H54 (cell line): Measurements from ENCODE around the gene NCOA4.
"Not testable (repeated sequence)": the region's sequence is repeated elsewhere in the genome, so short reads cannot be mapped to it uniquely, and the experiment has no call there.

Experiments used
- DNase-seq: peaks from one replicate; pipeline ENCODE4 v3.0.0; 2011; ENCODE audit warnings: low spot score, mixed read lengths; ENCODE audit not compliant: insufficient read length
- FAIRE-seq: peaks from 3 replicates; lab custom pipeline; 2011; peaks lifted over from hg19 to GRCh38; lab: Jason Lieb, UNC
- POLR2A ChIP-seq: IDR thresholded peaks from 2 replicates; pipeline ENCODE4 v1.6.1; 2011; ENCODE audit warnings: low read depth, mild to moderate bottlenecking, low read length

The NCOA4 gene

DNA sequence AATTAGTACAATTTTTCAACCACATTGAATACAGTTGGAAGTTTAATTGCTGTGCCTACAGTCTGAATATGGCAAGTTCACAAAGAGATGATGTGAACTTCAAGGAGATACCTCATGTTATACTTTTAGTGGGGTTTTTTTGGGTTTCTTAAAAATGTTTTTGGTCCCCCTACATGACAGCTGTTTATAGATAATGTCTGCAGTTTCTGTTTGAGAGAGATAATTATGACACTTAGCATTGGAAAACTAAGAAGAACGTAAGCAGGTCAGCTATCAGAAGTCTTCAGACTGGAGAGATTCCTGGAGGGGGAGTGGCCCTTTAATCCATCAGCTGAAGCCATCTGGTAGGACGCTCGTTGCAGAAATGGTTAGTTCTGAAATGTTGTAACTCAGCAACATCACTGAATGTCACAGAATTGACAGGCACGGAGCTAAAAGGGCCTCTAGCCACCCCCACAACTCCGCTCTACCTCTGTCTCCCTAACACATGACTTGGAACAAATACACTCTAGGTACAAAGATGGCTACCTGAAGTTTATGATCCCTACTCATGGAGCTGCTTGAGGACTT is 29.2 kb downstream of the NCOA4 start:
- no peak for TF ChIP-seq POLR2A
- FAIRE-seq = no peak
- no peak for DNase-seq

DNA sequence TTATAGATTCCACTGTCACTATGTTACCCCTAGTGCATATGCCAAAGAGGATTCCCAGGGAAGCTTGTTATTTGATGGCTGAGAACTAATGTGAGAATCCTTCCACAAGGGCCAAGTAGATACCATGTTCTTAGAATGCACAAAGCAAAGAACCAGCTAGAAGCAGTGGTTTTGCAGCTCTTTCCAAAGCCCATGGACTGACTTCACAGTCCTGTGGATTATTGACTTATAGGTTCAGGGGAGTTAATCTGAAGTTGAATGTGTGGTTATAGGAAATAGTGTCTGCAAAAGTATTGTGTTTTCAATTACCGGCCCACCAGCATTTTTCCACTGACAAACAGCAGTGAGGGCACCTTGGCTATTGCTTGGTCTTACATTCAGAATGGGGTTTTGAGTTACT is 29.9 kb downstream of the NCOA4 start:
- TF ChIP-seq POLR2A = no peak
- DNase-seq (no peak), FAIRE-seq (no peak)

DNA sequence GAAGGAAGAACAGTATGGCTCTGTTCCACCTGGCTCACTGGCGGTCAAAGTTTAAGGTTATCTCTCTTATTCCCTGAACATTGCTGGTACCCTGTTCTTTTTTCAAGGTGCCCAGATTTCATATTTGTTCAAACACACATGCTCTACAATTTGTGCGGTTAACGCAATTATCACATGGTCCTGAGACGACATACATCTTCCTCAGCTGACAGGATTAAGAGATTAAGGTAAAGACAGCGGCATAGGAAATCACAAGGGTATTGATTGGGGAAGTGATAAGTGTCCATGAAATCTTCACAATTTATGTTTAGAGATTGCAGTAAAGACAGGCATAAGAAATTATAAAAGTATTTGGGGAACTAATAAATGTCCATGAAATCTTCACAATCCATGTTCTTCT is 30.5 kb downstream of the NCOA4 start:
- not testable (repeated sequence) for DNase-seq, FAIRE-seq

DNA sequence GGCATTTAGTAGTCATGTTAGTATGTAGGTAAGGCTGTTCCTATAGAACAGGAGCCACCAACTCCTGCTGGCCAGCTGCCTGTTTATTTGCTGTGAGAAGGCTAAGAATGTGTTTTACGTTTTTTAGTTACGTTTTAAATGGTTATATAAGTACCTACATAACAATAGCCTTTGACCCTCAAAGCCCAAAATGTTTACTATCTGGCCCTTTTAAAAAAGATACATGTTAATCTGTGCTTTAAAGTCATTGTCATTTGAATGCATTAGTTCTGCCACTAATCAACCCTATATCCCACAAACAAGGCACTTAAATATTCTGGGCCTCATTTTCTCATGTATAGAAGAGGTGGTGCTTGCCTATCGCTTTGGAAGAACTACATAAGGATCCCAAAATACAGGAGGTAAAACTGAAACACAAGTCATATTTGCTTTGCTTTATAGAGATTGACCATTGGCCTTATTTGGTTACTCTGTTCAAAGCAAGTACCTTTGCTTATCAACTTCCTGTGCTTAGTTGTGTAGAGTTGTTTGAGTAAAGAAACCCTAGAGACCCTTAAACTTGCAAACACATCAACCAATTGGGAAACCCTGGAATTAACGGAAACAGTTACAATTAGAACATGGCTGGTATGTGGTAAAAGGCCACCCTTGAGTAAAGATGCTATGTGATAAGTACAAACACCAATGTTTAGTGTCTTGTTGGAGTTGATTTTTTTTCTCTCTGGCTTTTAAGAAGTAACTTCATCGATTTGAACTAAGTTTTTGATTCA is 32.2 kb downstream of the NCOA4 start:
- DNase-seq = no peak
- TF ChIP-seq POLR2A = no peak
- no peak for FAIRE-seq

DNA sequence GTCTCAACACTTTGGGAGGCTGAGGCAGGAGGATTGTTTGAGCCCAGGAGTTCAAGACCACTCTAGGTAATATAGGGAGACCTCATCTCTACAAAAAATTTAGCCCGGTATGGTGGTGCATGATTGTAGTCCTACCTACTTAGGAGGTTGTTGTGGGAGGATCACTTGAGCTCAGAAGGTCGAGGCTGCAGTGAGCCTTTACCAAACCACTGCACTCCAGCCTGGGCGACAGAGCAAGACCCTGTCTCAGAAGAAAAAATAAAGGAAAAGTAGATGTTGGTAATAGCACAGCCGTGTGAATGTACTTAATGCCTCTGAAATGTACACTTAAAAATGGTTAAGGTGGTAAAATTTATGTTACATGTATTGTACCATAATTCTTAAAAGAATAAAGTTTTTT is 32.9 kb downstream of the NCOA4 start:
- TF ChIP-seq POLR2A = no peak
- DNase-seq = no peak
- no peak for FAIRE-seq

- DNase-seq, FAIRE-seq: not testable (repeated sequence)
Measured at GRCh38 chr10:45985590-45985989, 44.8 kb downstream of the NCOA4 start.

DNA sequence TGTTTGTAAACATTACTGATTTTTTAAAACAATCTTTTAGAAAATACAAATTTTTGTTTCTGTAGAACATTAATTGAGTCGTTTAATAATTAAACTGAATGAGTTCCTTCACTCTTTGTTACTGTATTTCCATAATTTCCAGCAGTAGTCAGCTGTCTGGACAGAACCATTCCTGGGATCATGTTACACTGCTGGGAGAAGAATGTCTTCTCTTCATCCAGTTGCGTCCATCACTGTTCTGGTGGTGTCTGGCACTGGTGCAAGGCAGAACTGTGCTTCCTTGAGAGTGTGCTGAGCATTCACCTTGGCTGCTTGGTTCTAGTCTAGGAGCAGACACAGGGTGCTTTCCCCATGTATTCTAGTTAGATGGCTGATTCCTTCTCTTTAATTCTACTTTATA is 46.0 kb downstream of the NCOA4 start:
- not testable (repeated sequence) for DNase-seq, FAIRE-seq

- FAIRE-seq, DNase-seq: not testable (repeated sequence)
Measured at GRCh38 chr10:45983538-45984186, 46.8 kb downstream of the NCOA4 start.

GRCh38 chr10:45981367-45981766 is 49.1 kb downstream of the NCOA4 start:
- DNase-seq, FAIRE-seq: not testable (repeated sequence)

- FAIRE-seq, DNase-seq: not testable (repeated sequence)
Measured at GRCh38 chr10:45978554-45978953, 51.9 kb downstream of the NCOA4 start.

DNA sequence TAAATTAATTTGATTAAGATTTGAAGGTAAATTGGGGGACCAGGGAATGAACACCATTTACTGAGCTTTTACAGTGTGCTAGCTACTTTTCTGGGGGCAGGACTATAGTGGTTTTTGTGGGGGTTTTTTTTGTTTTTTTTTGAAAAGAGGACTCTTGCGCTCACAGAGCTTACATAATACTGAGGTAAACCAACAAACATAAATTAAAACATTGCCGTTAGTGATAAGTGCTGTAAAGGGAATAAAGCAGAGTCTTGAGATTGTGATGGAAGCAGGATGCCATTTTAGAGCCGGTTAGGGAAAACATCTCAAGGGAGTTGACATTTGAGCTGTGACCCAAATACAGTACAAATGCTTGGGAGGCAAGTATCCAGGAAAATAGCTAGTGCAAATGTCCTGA is 56.4 kb downstream of the NCOA4 start:
- DNase-seq, FAIRE-seq: not testable (repeated sequence)

DNA sequence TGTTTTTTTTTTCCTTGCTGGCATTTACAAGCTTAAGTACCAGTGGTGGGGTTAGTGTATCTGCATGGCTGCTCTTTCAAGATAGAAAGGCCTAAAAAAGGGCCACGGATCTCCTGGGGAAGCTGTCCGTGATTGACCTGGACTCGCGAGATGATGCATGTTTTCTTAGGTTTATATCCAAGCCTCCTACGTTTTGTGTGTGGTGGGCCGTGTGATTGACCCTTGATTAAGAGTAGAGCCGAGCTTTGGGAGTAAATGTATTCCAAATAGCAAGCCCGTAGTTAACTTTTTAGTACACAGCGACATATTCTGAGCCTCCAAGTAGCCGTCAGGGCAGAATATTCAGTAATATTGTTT is 57.6 kb downstream of the NCOA4 start:
- not testable (repeated sequence) for FAIRE-seq, DNase-seq

DNA sequence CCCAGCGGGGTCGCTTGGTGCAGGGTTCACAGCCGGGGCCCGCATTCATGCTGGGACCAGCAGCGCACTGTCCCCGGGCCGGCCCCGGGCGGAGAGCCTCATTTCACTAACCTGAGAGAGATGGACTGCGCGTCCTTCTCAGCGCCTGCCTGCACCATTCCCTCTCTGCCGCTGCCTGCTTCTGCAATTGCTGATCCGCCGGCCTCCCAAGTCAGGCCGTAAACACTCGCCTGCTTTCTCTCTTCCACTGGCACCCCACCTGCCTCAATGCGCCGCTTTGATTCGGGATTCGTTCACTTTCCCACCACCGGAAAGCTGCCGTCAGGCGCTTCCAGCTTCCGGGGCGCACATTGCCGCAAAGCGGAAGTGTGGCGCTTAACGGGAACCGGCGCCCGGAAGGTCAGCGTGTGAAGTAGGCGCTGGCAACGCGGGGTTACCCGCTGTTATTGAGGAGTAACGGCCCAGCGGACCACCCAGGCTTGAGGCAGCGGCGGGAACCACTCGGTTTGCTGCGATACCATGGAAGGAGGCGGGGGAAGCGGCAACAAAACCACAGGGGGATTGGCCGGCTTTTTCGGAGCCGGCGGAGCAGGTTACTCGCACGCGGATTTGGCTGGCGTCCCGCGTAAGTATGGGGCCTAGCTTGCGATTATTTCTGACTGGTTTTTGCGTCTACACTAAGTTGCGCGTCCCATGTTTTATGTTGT is 58.2 kb downstream of the NCOA4 start, which contains the start of gene TIMM23:
Gene TIMM23 (plus strand): TSS at position 384 of the 707 bp plus-strand sequence. CDS start 136 bp downstream, at position 520.
- DNase-seq, FAIRE-seq: not testable (repeated sequence)
- TF ChIP-seq POLR2A = peak; percentile 29; the same call in 1 of the 2 replicates

DNA sequence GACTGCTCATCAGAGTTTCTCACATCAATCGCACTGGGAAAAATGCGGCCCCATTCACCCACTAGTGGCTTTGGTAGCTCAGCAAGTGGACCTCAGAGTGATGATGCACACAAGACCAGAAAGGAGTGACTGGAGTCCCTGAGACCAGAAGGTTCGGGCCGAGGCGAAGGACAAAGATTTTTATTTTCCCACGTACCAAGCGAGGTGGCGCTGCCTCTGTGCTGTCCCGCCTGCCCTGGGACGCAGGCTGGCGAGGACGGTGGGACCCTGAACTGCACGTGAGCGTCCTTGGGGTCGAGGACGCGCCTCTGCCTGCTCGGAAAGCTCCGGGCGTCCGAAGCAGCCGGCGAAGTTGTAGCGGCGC is 58.7 kb downstream of the NCOA4 start:
- not testable (repeated sequence) for DNase-seq, FAIRE-seq

DNA sequence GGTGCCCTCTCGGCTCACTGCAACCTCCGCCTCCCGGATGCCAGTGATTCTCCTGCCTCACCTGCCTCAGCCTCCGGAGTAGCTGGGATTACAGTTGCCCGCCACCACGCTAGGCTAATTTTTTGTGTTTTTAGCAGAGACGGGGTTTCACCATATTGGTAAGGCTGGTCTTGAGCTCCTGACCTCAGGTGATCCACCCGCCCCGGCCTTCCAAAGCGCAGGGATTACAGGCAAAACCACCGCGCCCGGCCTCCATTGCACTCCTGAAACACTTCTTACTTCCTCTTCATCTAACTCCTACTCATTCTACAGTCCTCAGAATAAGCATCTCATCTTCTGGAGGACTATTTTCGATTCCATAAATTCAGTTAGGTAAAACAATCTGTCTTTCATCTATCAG is 59.4 kb downstream of the NCOA4 start:
- not testable (repeated sequence) for DNase-seq, FAIRE-seq

DNA sequence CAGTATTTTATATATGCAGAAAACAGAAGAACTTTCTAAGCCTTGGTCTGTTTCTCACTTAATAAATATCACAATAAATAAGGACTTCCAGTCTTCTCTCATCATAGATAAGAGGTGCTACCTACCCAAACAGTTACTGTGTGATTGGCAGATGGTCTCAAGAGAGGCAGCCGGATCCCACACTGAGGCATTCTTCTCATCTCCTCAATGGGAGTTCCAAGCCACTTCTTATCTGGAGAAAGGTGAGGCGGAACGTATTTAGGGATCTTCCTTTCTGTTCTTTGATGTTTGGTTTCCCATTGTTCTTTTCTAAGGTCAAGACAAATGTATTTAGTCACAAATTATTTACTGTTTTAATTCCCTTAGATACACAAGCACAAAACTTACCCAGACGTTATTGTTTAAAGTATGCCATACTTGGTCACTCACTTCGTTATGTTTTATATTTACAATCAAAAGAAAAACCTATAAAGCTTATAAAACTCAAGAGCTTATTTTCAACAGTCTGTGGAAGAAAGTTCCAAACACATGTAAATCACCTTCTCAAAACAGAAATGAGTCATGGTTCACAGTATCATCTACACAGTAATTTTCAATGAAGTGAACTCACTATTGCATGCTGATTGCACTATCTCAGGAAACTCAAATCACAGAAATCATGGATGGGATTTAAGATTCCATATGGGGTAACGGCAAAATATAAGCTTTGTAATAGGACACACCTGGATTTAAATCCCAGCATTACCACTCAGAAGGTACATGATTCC is 67.6 kb downstream of the NCOA4 start:
- DNase-seq, FAIRE-seq: not testable (repeated sequence)

- not testable (repeated sequence) for FAIRE-seq, DNase-seq
Measured at GRCh38 chr10:45957928-45958327, 72.5 kb downstream of the NCOA4 start.

DNA sequence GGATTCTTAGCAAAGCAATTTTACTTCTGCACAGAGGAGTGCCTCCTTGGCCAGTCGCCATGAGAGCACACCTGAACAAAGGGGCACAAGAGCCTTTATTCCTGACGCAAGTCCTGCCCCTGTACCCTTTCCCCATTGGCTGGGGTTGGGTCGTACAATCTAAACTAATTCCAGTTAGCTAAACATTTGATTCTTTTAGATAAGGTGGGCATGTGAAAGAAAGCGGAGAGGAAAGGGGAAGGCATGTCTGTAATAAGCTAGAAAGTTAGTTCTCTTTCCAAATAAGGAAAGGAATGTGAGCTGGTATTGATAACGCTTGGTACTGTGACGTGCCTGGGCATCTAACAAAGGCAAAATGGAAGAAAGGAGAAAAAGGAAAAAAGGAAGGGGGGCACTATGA is 73.8 kb downstream of the NCOA4 start:
- FAIRE-seq, DNase-seq: not testable (repeated sequence)
